MCF 10A (cell line): ENCODE data around the gene KIF1B. TPM values are rescaled to one million over a fixed set of nuclear protein-coding genes. Genes with fewer than 3 reads are reported as not detected.

Experiments
- BruUV-seq: library from RNA; stranded (reverse); fragments of 400-500 nt; replicated peaks from 2 replicates; lab custom pipeline; 2021; lab: Mats Ljungman, UMichigan
- CTCF ChIA-PET: fragments of 300-600 bp; sonication (Branson Sonifier 250); formaldehyde crosslinking; extraction: SDS; loops from one replicate; lab custom pipeline; 2021; ENCODE audit warnings: antibody characterized with exemption, inconsistent platforms; lab: Yijun Ruan, JAX
- POLR2A ChIA-PET: fragments of 300-600, 350-650 bp; sonication (Branson Sonifier 250); formaldehyde crosslinking; extraction: SDS; loops from one replicate; lab custom pipeline; 2020; ENCODE audit warnings: antibody characterized with exemption, inconsistent platforms; lab: Yijun Ruan, JAX
- DNase-seq: peaks from one replicate; pipeline ENCODE4 v3.0.0-alpha.2; 2018; ENCODE audit not compliant: unreplicated experiment
- H3K27ac Mint-ChIP-seq: one replicate; pipeline ENCODE4 v1.8.0; 2022; ENCODE audit warnings: mild to moderate bottlenecking, low read depth, mixed read lengths; ENCODE audit not compliant: unreplicated experiment
- H3K27me3 Mint-ChIP-seq: one replicate; pipeline ENCODE4 v1.8.0; 2022; ENCODE audit warnings: mixed read lengths; ENCODE audit not compliant: insufficient read depth, unreplicated experiment
- H3K36me3 Mint-ChIP-seq: one replicate; pipeline ENCODE4 v1.8.0; 2022; ENCODE audit warnings: mild to moderate bottlenecking, moderate library complexity, mixed read lengths; ENCODE audit not compliant: insufficient read depth, unreplicated experiment
- H3K4me1 Mint-ChIP-seq: one replicate; pipeline ENCODE4 v1.8.0; 2022; ENCODE audit warnings: mixed read lengths; ENCODE audit not compliant: insufficient read depth, unreplicated experiment
- H3K4me3 Mint-ChIP-seq: one replicate; pipeline ENCODE4 v1.8.0; 2022; ENCODE audit warnings: mild to moderate bottlenecking, moderate library complexity, mixed read lengths; ENCODE audit not compliant: unreplicated experiment
- H3K9me3 Mint-ChIP-seq: one replicate; pipeline ENCODE4 v1.8.0; 2022; ENCODE audit warnings: mixed read lengths; ENCODE audit not compliant: unreplicated experiment
- intact Hi-C: fragments of 100-400 bp; cut with micrococcal nuclease; formaldehyde crosslinking; loops from 2 replicates; pipeline ENCODE4 v1.14.1; 2022
- total RNA-seq: library from RNA; stranded (reverse); gene quantifications from 2 replicates; pipeline ENCODE4 v1.2.3, GENCODE V29; 2022
- TF ChIP-seq, protein P1 (sequence below): fragments of 200-600 bp; IDR thresholded peaks from one replicate; pipeline ENCODE4 v1.8.0; 2022; ENCODE audit warnings: antibody characterized with exemption, mild to moderate bottlenecking; ENCODE audit not compliant: unreplicated experiment

The KIF1B gene
- total RNA-seq, 1 experiment from 2014 or later, result 35.9 TPM

DNA sequence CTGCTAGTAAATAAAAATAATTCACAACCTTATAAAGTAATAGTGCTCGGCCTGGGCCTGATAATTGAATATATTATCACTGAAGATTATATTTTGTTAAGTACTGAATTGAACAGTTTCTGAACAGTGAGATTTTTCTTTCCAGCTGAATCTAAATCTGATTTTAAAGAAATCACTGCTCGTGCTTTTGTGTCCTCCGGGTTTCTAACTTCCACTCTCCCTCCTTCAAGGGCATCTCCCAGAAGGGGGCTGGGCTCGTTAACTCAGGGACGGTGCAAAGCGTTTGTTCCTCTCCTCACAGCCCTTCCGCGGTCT is 823 bp upstream of the KIF1B start:
- ChIA-PET CTCF (interaction anchor here (0.6 to 2.1 kb wide), 27 partner anchors 8 to 258 kb away, joined by 3 to 9 read pairs (median 4); partner anchors contain the start of gene CENPS), POLR2A (interaction anchor here (0.6 to 2.4 kb wide), 24 partner anchors 9 to 320 kb away, joined by 3 to 34 read pairs (median 4); partner anchors contain the start of genes DFFA, LZIC, NMNAT1 and PGD)
- no TSS peak for BruUV-seq
- Mint-ChIP-seq H3K4me3 (peak overlapping the region; percentile 98), H3K27me3 (no peaks in the 10 kb centered on the region), H3K36me3 (peaks cover 3% of the 10 kb centered on the region), H3K9me3 (no peaks in the 10 kb centered on the region), H3K4me1 (peaks cover 18% of the 10 kb centered on the region), H3K27ac (peak overlapping the region; percentile 84)
- intact Hi-C loops, result no loop called here
- TF ChIP-seq, protein P1, sequence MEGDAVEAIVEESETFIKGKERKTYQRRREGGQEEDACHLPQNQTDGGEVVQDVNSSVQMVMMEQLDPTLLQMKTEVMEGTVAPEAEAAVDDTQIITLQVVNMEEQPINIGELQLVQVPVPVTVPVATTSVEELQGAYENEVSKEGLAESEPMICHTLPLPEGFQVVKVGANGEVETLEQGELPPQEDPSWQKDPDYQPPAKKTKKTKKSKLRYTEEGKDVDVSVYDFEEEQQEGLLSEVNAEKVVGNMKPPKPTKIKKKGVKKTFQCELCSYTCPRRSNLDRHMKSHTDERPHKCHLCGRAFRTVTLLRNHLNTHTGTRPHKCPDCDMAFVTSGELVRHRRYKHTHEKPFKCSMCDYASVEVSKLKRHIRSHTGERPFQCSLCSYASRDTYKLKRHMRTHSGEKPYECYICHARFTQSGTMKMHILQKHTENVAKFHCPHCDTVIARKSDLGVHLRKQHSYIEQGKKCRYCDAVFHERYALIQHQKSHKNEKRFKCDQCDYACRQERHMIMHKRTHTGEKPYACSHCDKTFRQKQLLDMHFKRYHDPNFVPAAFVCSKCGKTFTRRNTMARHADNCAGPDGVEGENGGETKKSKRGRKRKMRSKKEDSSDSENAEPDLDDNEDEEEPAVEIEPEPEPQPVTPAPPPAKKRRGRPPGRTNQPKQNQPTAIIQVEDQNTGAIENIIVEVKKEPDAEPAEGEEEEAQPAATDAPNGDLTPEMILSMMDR, result no peak
- no peak for DNase-seq

DNA sequence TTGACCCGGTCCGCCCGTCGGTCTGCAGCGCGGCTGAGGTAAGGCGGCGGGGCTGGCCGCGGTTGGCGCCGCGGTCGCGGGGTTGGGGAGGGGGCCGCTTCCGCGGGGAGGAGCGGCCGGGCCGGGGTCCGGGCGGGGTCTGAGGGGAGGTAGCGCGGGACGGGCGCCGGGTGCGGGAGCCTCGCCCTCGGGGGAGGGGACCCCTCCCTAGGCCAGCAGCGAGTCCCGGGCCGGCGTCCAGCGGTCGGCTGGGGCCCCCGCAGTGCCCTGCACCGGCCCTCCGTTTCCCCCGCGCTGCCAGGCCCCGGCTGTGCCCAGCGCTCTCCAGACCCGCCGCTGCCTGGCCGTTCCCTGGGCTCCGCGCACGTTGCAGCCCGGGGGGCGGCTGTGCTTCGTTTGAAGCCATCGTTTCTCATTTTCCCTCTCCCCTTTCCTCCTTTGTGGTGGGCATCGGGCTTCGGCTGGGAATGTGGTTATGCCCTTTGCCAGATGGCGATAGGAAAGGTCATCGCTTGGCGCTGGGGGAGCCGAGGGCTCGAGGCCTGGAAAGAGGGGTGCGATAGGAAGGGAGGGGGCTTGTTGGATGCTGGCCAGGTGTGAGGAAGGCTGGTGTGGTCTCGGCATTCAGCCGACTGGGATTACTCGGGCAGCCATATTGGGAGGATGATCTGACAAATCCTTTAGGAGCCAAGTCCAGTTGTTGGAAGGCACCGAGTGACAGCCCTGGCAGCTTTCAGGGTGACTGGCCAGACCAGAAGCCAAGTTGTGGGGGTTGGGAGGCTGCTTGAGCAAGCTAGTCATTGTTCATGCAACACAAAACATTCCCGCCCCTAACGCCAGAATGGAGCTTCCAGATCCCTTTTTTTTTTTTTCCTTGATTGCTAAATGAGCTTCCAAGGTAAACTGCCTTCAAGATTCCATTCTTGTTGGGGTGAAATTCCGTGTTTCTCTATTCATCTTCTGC is 753 bp downstream of the KIF1B start:
- Mint-ChIP-seq H3K4me1 (peaks cover 20% of the 10 kb centered on the region), H3K9me3 (no peaks in the 10 kb centered on the region), H3K27ac (peak overlapping the region; percentile 81), H3K27me3 (no peaks in the 10 kb centered on the region), H3K4me3 (peak overlapping the region; percentile 98), H3K36me3 (peaks cover 4% of the 10 kb centered on the region)
- POLR2A ChIA-PET, result interaction anchor here (0.6 to 2.4 kb wide), 46 partner anchors 8 to 827 kb away, joined by 3 to 34 read pairs (median 4); partner anchors contain the start of genes LZIC, NMNAT1, PEX14 and PGD
- CTCF ChIA-PET, result interaction anchor here (0.6 to 2.1 kb wide), 19 partner anchors 10 to 620 kb away, joined by 3 to 9 read pairs (median 4); partner anchors contain the start of gene CENPS
- TF ChIP-seq, protein P1, result no peak
- BruUV-seq, result TSS peak; percentile 37
- intact Hi-C loops, result loop anchor here (1.0 to 2.0 kb wide), 2 partner anchors 128 to 217 kb away; no protein-coding TSS in a partner anchor
- DNase-seq, result peak; percentile 97

DNA sequence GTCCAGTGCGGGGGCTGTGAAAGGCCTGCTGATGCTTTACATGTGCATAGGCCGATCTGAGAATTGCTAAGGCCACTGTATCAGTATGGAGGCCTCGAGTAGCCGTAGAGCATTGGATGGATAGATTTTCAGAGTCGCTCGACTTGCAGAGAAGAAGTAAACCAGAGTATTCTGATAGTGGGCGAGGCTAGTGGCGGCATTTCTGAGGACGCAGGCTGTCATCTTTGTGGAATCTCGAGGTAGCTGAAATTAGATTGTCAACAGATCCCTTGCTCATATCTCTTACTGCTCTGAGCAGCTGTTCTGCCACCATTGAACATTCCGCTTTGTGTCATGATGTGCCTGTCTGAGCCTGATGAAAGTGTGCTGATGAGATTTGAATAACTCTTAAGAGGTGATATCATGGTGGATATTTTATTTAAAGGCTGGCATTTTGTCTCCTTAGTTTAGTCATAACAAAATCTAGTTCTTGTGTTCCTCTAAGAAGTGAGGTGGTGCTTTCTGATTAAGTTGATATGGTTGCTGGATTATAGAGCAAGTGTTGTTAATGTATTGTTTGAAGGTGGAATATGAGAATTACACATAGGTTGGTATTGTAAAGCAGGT is 1.5 kb downstream of the KIF1B start:
- DNase-seq, result no peak
- Mint-ChIP-seq H3K27ac (peak overlapping the region; percentile 81), H3K27me3 (no peaks in the 10 kb centered on the region), H3K4me1 (peaks cover 28% of the 10 kb centered on the region), H3K4me3 (peak overlapping the region; percentile 98), H3K36me3 (peaks cover 4% of the 10 kb centered on the region), H3K9me3 (no peaks in the 10 kb centered on the region)
- CTCF ChIA-PET, result interaction anchor here (0.7 to 1.0 kb wide), 4 partner anchors 11 to 142 kb away, joined by 3 to 9 read pairs (median 3); no protein-coding TSS in a partner anchor
- intact Hi-C loops, result loop anchor here (2.0 kb wide), 1 partner anchor 127 kb away; no protein-coding TSS in a partner anchor
- TF ChIP-seq, protein P1, result no peak
- POLR2A ChIA-PET, result interaction anchor here (0.6 to 2.0 kb wide), 21 partner anchors 10 to 826 kb away, joined by 3 to 9 read pairs (median 4); partner anchors contain the start of genes LZIC, NMNAT1, PGD and UBE4B
- no TSS peak for BruUV-seq
